SU-DHL-6 (cell line): Measurements from ENCODE around the gene DOCK8.

Source experiments
- H2AFZ ChIP-seq: fragments of 200-600 bp; sonication (generic); 2 replicates; pipeline ENCODE4 v1.6.1; 2014; ENCODE audit warnings: low read depth, mild to moderate bottlenecking, moderate library complexity, mixed read lengths, antibody characterized with exemption, low read length; ENCODE audit not compliant: severe bottlenecking
- H3F3A ChIP-seq: fragments of 200-600 bp; shearing (Covaris generic); 2 replicates; pipeline ENCODE4 v1.6.0; 2016; ENCODE audit warnings: antibody characterized with exemption, mild to moderate bottlenecking; ENCODE audit not compliant: insufficient read depth
- H3K27ac ChIP-seq: fragments of 200-600 bp; sonication (generic); 2 replicates; pipeline ENCODE4 v1.5.1; 2016; ENCODE audit warnings: low read depth, mild to moderate bottlenecking, low read length, moderate library complexity, mixed read lengths
- H3K27me3 ChIP-seq: fragments of 200-600 bp; sonication (generic), shearing (Covaris generic); 2 replicates; pipeline ENCODE4 v1.6.0; 2014; ENCODE audit warnings: mild to moderate bottlenecking, low read length
- H3K36me3 ChIP-seq: fragments of 200-600 bp; sonication (generic); 2 replicates; pipeline ENCODE4 v1.6.1; 2014; ENCODE audit warnings: mild to moderate bottlenecking, low read length, mixed read lengths
- H3K4me2 ChIP-seq: fragments of 300-600, 200-600 bp; shearing (Covaris generic), sonication (generic); 2 replicates; pipeline ENCODE4 v1.6.0; 2014; ENCODE audit warnings: low read length, low read depth, mild to moderate bottlenecking; ENCODE audit not compliant: poor library complexity, severe bottlenecking
- H3K4me3 ChIP-seq: fragments of 200-600 bp; sonication (generic); 2 replicates; pipeline ENCODE4 v1.5.1; 2014; ENCODE audit warnings: antibody characterized with exemption, low read length, mild to moderate bottlenecking, mixed read lengths; ENCODE audit not compliant: insufficient read depth, poor library complexity, severe bottlenecking
- H3K79me2 ChIP-seq: fragments of 200-600 bp; sonication (generic); 2 replicates; pipeline ENCODE4 v1.6.1; 2014; ENCODE audit warnings: mild to moderate bottlenecking, low read length, moderate library complexity; ENCODE audit not compliant: insufficient read depth
- H3K9ac ChIP-seq: fragments of 200-600 bp; sonication (generic); 2 replicates; pipeline ENCODE4 v1.7.0; 2014; ENCODE audit warnings: mild to moderate bottlenecking, low read length
- H3K9me2 ChIP-seq: fragments of 200-600 bp; sonication (generic); replicated peaks from 2 replicates; pipeline ENCODE4 v1.6.1; 2014; ENCODE audit warnings: low read length; ENCODE audit not compliant: insufficient read depth
- H3K9me3 ChIP-seq: fragments of 200-600 bp; sonication (generic); 2 replicates; pipeline ENCODE4 v1.6.1; 2014; ENCODE audit warnings: low read length, mixed read lengths; ENCODE audit not compliant: insufficient read depth
- H4K20me1 ChIP-seq: fragments of 200-600 bp; sonication (generic); 2 replicates; pipeline ENCODE4 v1.6.1; 2014; ENCODE audit warnings: low read depth, mild to moderate bottlenecking, antibody characterized with exemption, low read length, moderate library complexity, mixed read lengths
- CTCF ChIP-seq: fragments of 200-600 bp; sonication (generic); IDR thresholded peaks from one replicate; pipeline ENCODE4 v1.5.1; 2017; ENCODE audit warnings: antibody characterized with exemption, mild to moderate bottlenecking, low read length, moderate library complexity; ENCODE audit not compliant: insufficient read depth, poor library complexity, severe bottlenecking
- EZH2phosphoT487 ChIP-seq: fragments of 200-600 bp; sonication (generic), shearing (Covaris generic); conservative IDR thresholded peaks from 2 replicates; pipeline ENCODE4 v1.6.1; 2018; ENCODE audit warnings: mild to moderate bottlenecking, antibody characterized with exemption, low read length, moderate library complexity, mixed read lengths

Gene DOCK8

GRCh38 chr9:419571-420171 is 205.0 kb downstream of the DOCK8 start:
- Histone ChIP-seq H3K9me3 (no peaks in the 10 kb centered on the region), H3K4me3 (no peak overlapping the region), H3K27me3 (no peaks in the 10 kb centered on the region), H3K9ac (no peak overlapping the region), H3K9me2 (no peaks in the 10 kb centered on the region), H2AFZ (no peak overlapping the region), H3K27ac (no peak overlapping the region), H4K20me1 (no peaks in the 10 kb centered on the region), H3F3A (no peaks in the 10 kb centered on the region), H3K36me3 (peaks cover 31% of the 10 kb centered on the region), H3K79me2 (no peaks in the 10 kb centered on the region), H3K4me2 (no peak overlapping the region)
- TF ChIP-seq EZH2phosphoT487 (no peak), CTCF (no peak)

GRCh38 chr9:421896-422295 is 207.2 kb downstream of the DOCK8 start:
- Histone ChIP-seq H3K36me3 (peaks cover 38% of the 10 kb centered on the region), H3K79me2 (no peaks in the 10 kb centered on the region)

GRCh38 chr9:426264-426663 is 211.6 kb downstream of the DOCK8 start:
- no peaks in the 10 kb centered on the region for H3F3A ChIP-seq
- no peak overlapping the region for H3K27ac ChIP-seq
- no peak overlapping the region for H3K4me3 ChIP-seq
- TF ChIP-seq CTCF = no peak
- no peak for TF ChIP-seq EZH2phosphoT487
- H3K9ac ChIP-seq = no peak overlapping the region
- no peak overlapping the region for H3K4me2 ChIP-seq
- H2AFZ ChIP-seq = no peak overlapping the region
- no peaks in the 10 kb centered on the region for H4K20me1 ChIP-seq
- no peaks in the 10 kb centered on the region for H3K9me3 ChIP-seq
- peaks cover 39% of the 10 kb centered on the region for H3K36me3 ChIP-seq
- no peaks in the 10 kb centered on the region for H3K9me2 ChIP-seq
- no peaks in the 10 kb centered on the region for H3K79me2 ChIP-seq
- H3K27me3 ChIP-seq = no peaks in the 10 kb centered on the region

More at GRCh38 chr9:421896-422295, 207.2 kb downstream of the DOCK8 start:
- Histone ChIP-seq H3K27me3 (no peaks in the 10 kb centered on the region), H3K9me2 (no peaks in the 10 kb centered on the region), H3F3A (no peaks in the 10 kb centered on the region), H4K20me1 (no peaks in the 10 kb centered on the region), H3K4me3 (no peak overlapping the region), H3K4me2 (no peak overlapping the region), H3K9me3 (no peaks in the 10 kb centered on the region), H2AFZ (no peak overlapping the region), H3K27ac (no peak overlapping the region), H3K9ac (no peak overlapping the region)
- TF ChIP-seq CTCF (no peak), EZH2phosphoT487 (no peak)
